ENCODE data around the gene AMPD2.
"Not testable (repeated sequence)": the region's sequence is repeated elsewhere in the genome, so short reads cannot be mapped to it uniquely, and the experiment has no call there.

The AMPD2 gene

GRCh38 chr1:109659145-109659544 lies 39.5 kb downstream of the AMPD2 start:
- H3K9me3 ChIP-seq (ENCODE audit: control insufficient read depth, insufficient read depth, low read length) = no peaks in the 10 kb centered on the region
- peaks cover 3% of the 10 kb centered on the region for H3K4me1 ChIP-seq (ENCODE audit: control insufficient read depth, insufficient read depth, low read length)
- no peak overlapping the region for H3K4me3 ChIP-seq (ENCODE audit: low read depth, low read length)
- H3K36me3 ChIP-seq (ENCODE audit: control insufficient read depth, insufficient read depth, low read length) = no peaks in the 10 kb centered on the region
- H3K9ac ChIP-seq (ENCODE audit: low read depth, low read length) = no peak overlapping the region
- H3K27me3 ChIP-seq (ENCODE audit: control insufficient read depth, insufficient read depth, low read length) = peaks cover 8% of the 10 kb centered on the region

DNA sequence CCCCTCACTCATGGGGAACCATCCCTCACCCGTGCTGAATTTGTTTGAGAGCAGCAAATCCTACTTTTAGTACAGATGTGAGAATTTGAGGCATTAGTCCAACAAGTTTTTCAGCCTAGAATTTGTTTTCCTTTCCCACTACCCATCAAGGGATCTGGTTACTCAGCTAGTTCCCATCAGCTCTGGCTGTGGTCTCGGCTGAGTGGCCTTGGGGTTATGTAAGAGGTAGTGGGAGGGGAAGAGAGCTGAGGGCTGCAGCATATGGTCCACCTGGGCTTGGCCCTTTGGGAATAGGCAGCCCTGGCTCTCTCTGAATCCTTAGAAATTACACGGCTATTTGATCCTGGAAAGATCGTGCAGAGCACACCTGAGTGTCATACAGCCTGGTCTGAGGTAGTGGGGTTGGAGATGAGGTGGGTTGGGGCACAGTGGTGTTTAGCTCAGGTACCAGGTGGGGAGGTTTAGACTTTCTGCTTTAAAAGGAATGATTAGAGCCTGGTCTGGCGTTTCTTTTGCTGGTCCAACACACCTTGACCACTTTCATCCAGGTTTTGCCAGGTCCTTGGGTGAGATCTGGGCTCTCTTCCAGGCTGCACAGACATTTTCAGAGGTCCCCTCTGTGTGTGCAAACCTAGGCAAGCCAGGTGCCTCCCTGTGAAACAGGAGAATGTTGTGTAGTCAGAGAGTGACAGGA lies 40.5 kb downstream of the AMPD2 start:
- no peaks in the 10 kb centered on the region for H3K9me3 ChIP-seq (ENCODE audit: control insufficient read depth, insufficient read depth, low read length)
- H3K36me3 ChIP-seq (ENCODE audit: control insufficient read depth, insufficient read depth, low read length) = no peaks in the 10 kb centered on the region
- H3K9ac ChIP-seq (ENCODE audit: low read depth, low read length) = no peak overlapping the region
- no peak overlapping the region for H3K4me3 ChIP-seq (ENCODE audit: low read depth, low read length)
- no peaks in the 10 kb centered on the region for H3K4me1 ChIP-seq (ENCODE audit: control insufficient read depth, insufficient read depth, low read length)
- no peaks in the 10 kb centered on the region for H3K27me3 ChIP-seq (ENCODE audit: control insufficient read depth, insufficient read depth, low read length)

GRCh38 chr1:109660691-109661026 lies 41.0 kb downstream of the AMPD2 start:
- H3K9ac ChIP-seq (ENCODE audit: low read depth, low read length); H3K4me3 ChIP-seq (ENCODE audit: low read depth, low read length); H3K27me3 ChIP-seq (ENCODE audit: control insufficient read depth, insufficient read depth, low read length); H3K4me1 ChIP-seq (ENCODE audit: control insufficient read depth, insufficient read depth, low read length); H3K9me3 ChIP-seq (ENCODE audit: control insufficient read depth, insufficient read depth, low read length); H3K36me3 ChIP-seq (ENCODE audit: control insufficient read depth, insufficient read depth, low read length): not testable (repeated sequence)

DNA sequence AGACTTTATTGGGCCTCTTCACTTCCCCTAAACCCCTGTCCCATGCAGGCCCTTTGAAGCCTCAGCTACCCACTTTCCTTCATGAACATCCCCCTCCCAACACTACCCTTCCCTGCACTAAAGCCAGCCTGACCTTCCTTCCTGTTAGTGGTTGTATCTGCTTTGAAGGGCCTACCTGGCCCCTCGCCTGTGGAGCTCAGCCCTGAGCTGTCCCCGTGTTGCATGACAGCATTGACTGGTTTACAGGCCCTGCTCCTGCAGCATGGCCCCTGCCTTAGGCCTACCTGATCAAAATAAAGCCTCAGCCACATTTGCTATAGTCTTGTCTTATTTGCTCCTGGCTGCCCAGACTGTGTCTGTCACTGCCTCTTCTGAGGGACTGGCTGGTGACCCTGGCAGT lies 41.8 kb downstream of the AMPD2 start:
- Histone ChIP-seq H3K9me3 (ENCODE audit: control insufficient read depth, insufficient read depth, low read length) (no peaks in the 10 kb centered on the region), H3K36me3 (ENCODE audit: control insufficient read depth, insufficient read depth, low read length) (no peaks in the 10 kb centered on the region), H3K4me3 (ENCODE audit: low read depth, low read length) (no peak overlapping the region), H3K9ac (ENCODE audit: low read depth, low read length) (no peak overlapping the region), H3K27me3 (ENCODE audit: control insufficient read depth, insufficient read depth, low read length) (no peaks in the 10 kb centered on the region), H3K4me1 (ENCODE audit: control insufficient read depth, insufficient read depth, low read length) (no peaks in the 10 kb centered on the region)

- Histone ChIP-seq H3K9me3 (ENCODE audit: control insufficient read depth, insufficient read depth, low read length) (no peaks in the 10 kb centered on the region), H3K4me3 (ENCODE audit: low read depth, low read length) (no peak overlapping the region), H3K36me3 (ENCODE audit: control insufficient read depth, insufficient read depth, low read length) (no peaks in the 10 kb centered on the region), H3K27me3 (ENCODE audit: control insufficient read depth, insufficient read depth, low read length) (no peaks in the 10 kb centered on the region), H3K4me1 (ENCODE audit: control insufficient read depth, insufficient read depth, low read length) (no peaks in the 10 kb centered on the region), H3K9ac (ENCODE audit: low read depth, low read length) (no peak overlapping the region)
Measured at GRCh38 chr1:109664671-109665070, 45.0 kb downstream of the AMPD2 start.

- Histone ChIP-seq H3K9me3 (ENCODE audit: control insufficient read depth, insufficient read depth, low read length) (no peaks in the 10 kb centered on the region), H3K9ac (ENCODE audit: low read depth, low read length) (no peak within 1 kb of the TSS), H3K36me3 (ENCODE audit: control insufficient read depth, insufficient read depth, low read length) (no peaks in the 10 kb centered on the region), H3K27me3 (ENCODE audit: control insufficient read depth, insufficient read depth, low read length) (no peaks in the 10 kb centered on the region), H3K4me1 (ENCODE audit: control insufficient read depth, insufficient read depth, low read length) (no peaks in the 10 kb centered on the region), H3K4me3 (ENCODE audit: low read depth, low read length) (peak within 1 kb of the TSS; percentile 43)
Measured at GRCh38 chr1:109667452-109668122, 48.0 kb downstream of the AMPD2 start, which contains the start of gene GSTM2. Gene GSTM2 (plus strand): TSS chr1:109668057. CDS start chr1:109668116, 59 bp downstream.

- Histone ChIP-seq H3K36me3 (ENCODE audit: control insufficient read depth, insufficient read depth, low read length) (no peaks in the 10 kb centered on the region), H3K9ac (ENCODE audit: low read depth, low read length) (no peak overlapping the region), H3K4me3 (ENCODE audit: low read depth, low read length) (peak overlapping the region; percentile 43), H3K4me1 (ENCODE audit: control insufficient read depth, insufficient read depth, low read length) (no peaks in the 10 kb centered on the region), H3K9me3 (ENCODE audit: control insufficient read depth, insufficient read depth, low read length) (no peaks in the 10 kb centered on the region), H3K27me3 (ENCODE audit: control insufficient read depth, insufficient read depth, low read length) (no peaks in the 10 kb centered on the region)
Measured at GRCh38 chr1:109668123-109668775, 48.6 kb downstream of the AMPD2 start.

GRCh38 chr1:109669246-109669948 lies 49.8 kb downstream of the AMPD2 start:
- Histone ChIP-seq H3K9me3 (ENCODE audit: control insufficient read depth, insufficient read depth, low read length) (no peaks in the 10 kb centered on the region), H3K36me3 (ENCODE audit: control insufficient read depth, insufficient read depth, low read length) (no peaks in the 10 kb centered on the region), H3K27me3 (ENCODE audit: control insufficient read depth, insufficient read depth, low read length) (no peaks in the 10 kb centered on the region), H3K4me3 (ENCODE audit: low read depth, low read length) (no peak overlapping the region), H3K9ac (ENCODE audit: low read depth, low read length) (no peak overlapping the region), H3K4me1 (ENCODE audit: control insufficient read depth, insufficient read depth, low read length) (no peaks in the 10 kb centered on the region)

GRCh38 chr1:109669949-109670302 lies 50.3 kb downstream of the AMPD2 start:
- H3K9ac ChIP-seq (ENCODE audit: low read depth, low read length) = not testable (repeated sequence)

GRCh38 chr1:109671067-109671466 lies 51.4 kb downstream of the AMPD2 start:
- Histone ChIP-seq H3K9me3 (ENCODE audit: control insufficient read depth, insufficient read depth, low read length) (no peaks in the 10 kb centered on the region), H3K9ac (ENCODE audit: low read depth, low read length) (no peak overlapping the region), H3K27me3 (ENCODE audit: control insufficient read depth, insufficient read depth, low read length) (no peaks in the 10 kb centered on the region), H3K4me3 (ENCODE audit: low read depth, low read length) (no peak overlapping the region), H3K4me1 (ENCODE audit: control insufficient read depth, insufficient read depth, low read length) (no peaks in the 10 kb centered on the region), H3K36me3 (ENCODE audit: control insufficient read depth, insufficient read depth, low read length) (no peaks in the 10 kb centered on the region)

More at GRCh38 chr1:109669949-109670302, 50.3 kb downstream of the AMPD2 start:
- H3K9me3 ChIP-seq (ENCODE audit: control insufficient read depth, insufficient read depth, low read length); H3K4me1 ChIP-seq (ENCODE audit: control insufficient read depth, insufficient read depth, low read length); H3K27me3 ChIP-seq (ENCODE audit: control insufficient read depth, insufficient read depth, low read length); H3K4me3 ChIP-seq (ENCODE audit: low read depth, low read length); H3K36me3 ChIP-seq (ENCODE audit: control insufficient read depth, insufficient read depth, low read length): not testable (repeated sequence)

DNA sequence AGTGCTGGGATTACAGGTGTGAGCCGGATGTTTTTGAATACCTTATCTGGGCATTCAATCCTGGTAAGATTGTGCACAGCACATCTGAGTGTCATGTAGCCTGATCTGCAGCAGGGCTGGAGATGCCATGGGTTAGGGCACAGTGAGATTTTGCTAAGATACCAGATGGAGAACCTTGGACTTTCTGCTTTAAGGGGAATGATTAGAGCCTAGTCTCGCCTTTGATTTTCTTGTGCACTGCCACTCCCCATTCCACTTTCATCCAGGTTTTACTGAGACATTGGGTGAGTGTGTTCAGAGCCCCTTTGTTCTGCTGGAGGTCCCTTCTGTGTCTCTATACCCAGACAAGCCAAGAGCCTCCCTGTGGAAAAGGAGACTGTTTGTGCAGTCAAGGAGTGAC lies 54.2 kb downstream of the AMPD2 start:
- not testable (repeated sequence) for H3K27me3 ChIP-seq (ENCODE audit: control insufficient read depth, insufficient read depth, low read length); H3K4me3 ChIP-seq (ENCODE audit: low read depth, low read length); H3K9ac ChIP-seq (ENCODE audit: low read depth, low read length); H3K36me3 ChIP-seq (ENCODE audit: control insufficient read depth, insufficient read depth, low read length); H3K9me3 ChIP-seq (ENCODE audit: control insufficient read depth, insufficient read depth, low read length); H3K4me1 ChIP-seq (ENCODE audit: control insufficient read depth, insufficient read depth, low read length)
